Panc1 (cell line): Measurements from ENCODE around the gene UTY.

Experiments
- CTCF ChIP-seq: fragments of 450-650 bp; IDR thresholded peaks from 2 replicates; pipeline ENCODE4 v1.5.1; 2017; ENCODE audit warnings: mild to moderate bottlenecking
- POLR2AphosphoS5 ChIP-seq: IDR thresholded peaks from 2 replicates; pipeline ENCODE4 v1.6.1; 2012; ENCODE audit warnings: mild to moderate bottlenecking, low read depth, low read length, moderate library complexity
- REST ChIP-seq, 2 experiments: IDR thresholded peaks; 2 replicates each; pipeline ENCODE4 v1.6.1; 2011 to 2012; ENCODE audit warnings: low read depth in 2 of 2, control low read depth in 1 of 2, low read length in 1 of 2, mild to moderate bottlenecking in 1 of 2, moderate library complexity in 1 of 2; ENCODE audit not compliant: insufficient read depth in 1 of 2

- no peak for TF ChIP-seq CTCF
- no peak for TF ChIP-seq REST (IDR thresholded peaks at IDR 0.05; ENCODE audit: insufficient read depth in 1 of 2, low read depth in 2 of 2, low read length in 1 of 2)
- TF ChIP-seq POLR2AphosphoS5, result no peak
These were observed 117.9 kb downstream of the UTY start for GRCh38 chrY:13361656-13362636.
